Gastrocnemius medialis (tissue), 4 donors: ENCODE measurements around the gene APLP2.

ENCODE experiments used
- CTCF ChIP-seq, 5 experiments: fragments of 450-650 bp in 3 of 5; fragments of 200-600 bp in 2 of 5; sonication (generic) in 2 of 5; IDR thresholded peaks in 4 of 5; conservative IDR thresholded peaks in 1 of 5; 1 replicate in 4 of 5; 2 replicates in 1 of 5; pipeline ENCODE4 v1.5.1; 2016 to 2019; ENCODE audit warnings: antibody characterized with exemption in 5 of 5, mild to moderate bottlenecking in 3 of 5, moderate library complexity in 3 of 5
- POLR2A ChIP-seq, 2 donors: fragments of 450-650 bp; IDR thresholded peaks; one replicate each; pipeline ENCODE4 v1.6.1; 2017; ENCODE audit warnings: antibody characterized with exemption in 2 of 2, mild to moderate bottlenecking in 2 of 2, moderate library complexity in 2 of 2

DNA sequence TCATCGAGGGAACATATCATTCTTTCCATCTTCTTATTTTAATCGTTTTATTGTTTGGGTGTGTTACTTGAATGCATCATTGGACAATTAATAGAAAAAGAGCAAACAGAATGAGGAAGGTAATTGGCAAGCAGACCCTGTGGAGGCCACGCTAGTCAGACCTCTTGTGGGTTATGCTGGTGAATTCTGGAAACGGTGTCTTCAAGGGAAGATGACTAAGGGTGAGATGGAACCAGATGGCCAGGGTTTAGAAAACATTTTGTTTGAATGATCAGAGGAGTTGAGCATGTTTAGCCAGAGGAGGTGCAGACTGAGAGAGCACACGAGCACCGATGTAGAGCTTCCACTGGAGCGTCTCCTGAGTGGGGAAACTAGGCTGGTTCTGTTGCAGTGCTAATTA is 98.4 kb downstream of the APLP2 start:
- no peak for TF ChIP-seq CTCF (IDR thresholded peaks at IDR 0.05 in 4 of 5, conservative IDR thresholded peaks at IDR 0.05 in 1 of 5)
- TF ChIP-seq POLR2A (IDR thresholded peaks at IDR 0.05) = no peak
